ENCODE data around the gene HECTD4.

HECTD4 gene

GRCh38 chr12:112179916-112180315, 202.3 kb downstream of the HECTD4 start:
- Histone ChIP-seq H3K9ac (ENCODE audit: low read length) (no peak overlapping the region), H3K27ac (ENCODE audit: low read length) (no peak overlapping the region), H3K4me3 (ENCODE audit: low read length) (no peak overlapping the region), H3K9me3 (ENCODE audit: control insufficient read depth, low read depth, low read length) (no peaks in the 10 kb centered on the region), H3K4me1 (ENCODE audit: control insufficient read depth, low read depth, low read length) (peaks cover 17% of the 10 kb centered on the region), H3K27me3 (ENCODE audit: control insufficient read depth, insufficient read depth, low read length) (no peaks in the 10 kb centered on the region), H3K36me3 (ENCODE audit: control insufficient read depth, low read depth, low read length) (peaks cover 13% of the 10 kb centered on the region)

- Histone ChIP-seq H3K9ac (ENCODE audit: low read length) (no peak overlapping the region), H3K27me3 (ENCODE audit: control insufficient read depth, insufficient read depth, low read length) (no peaks in the 10 kb centered on the region), H3K4me1 (ENCODE audit: control insufficient read depth, low read depth, low read length) (peaks cover 17% of the 10 kb centered on the region), H3K36me3 (ENCODE audit: control insufficient read depth, low read depth, low read length) (peaks cover 9% of the 10 kb centered on the region), H3K4me3 (ENCODE audit: low read length) (no peak overlapping the region), H3K27ac (ENCODE audit: low read length) (no peak overlapping the region), H3K9me3 (ENCODE audit: control insufficient read depth, low read depth, low read length) (no peaks in the 10 kb centered on the region)
Observed at GRCh38 chr12:112179341-112179740, 202.9 kb downstream of the HECTD4 start.

GRCh38 chr12:112178796-112179195, 203.4 kb downstream of the HECTD4 start:
- H3K9me3 ChIP-seq (ENCODE audit: control insufficient read depth, low read depth, low read length) = no peaks in the 10 kb centered on the region
- no peak overlapping the region for H3K27ac ChIP-seq (ENCODE audit: low read length)
- peaks cover 16% of the 10 kb centered on the region for H3K4me1 ChIP-seq (ENCODE audit: control insufficient read depth, low read depth, low read length)
- H3K27me3 ChIP-seq (ENCODE audit: control insufficient read depth, insufficient read depth, low read length) = no peaks in the 10 kb centered on the region
- H3K36me3 ChIP-seq (ENCODE audit: control insufficient read depth, low read depth, low read length) = peaks cover 9% of the 10 kb centered on the region
- no peak overlapping the region for H3K9ac ChIP-seq (ENCODE audit: low read length)
- H3K4me3 ChIP-seq (ENCODE audit: low read length) = no peak overlapping the region

- H3K27me3 ChIP-seq (ENCODE audit: control insufficient read depth, insufficient read depth, low read length) = no peaks in the 10 kb centered on the region
- H3K27ac ChIP-seq (ENCODE audit: low read length) = no peak overlapping the region
- H3K9me3 ChIP-seq (ENCODE audit: control insufficient read depth, low read depth, low read length) = no peaks in the 10 kb centered on the region
- no peak overlapping the region for H3K9ac ChIP-seq (ENCODE audit: low read length)
- H3K36me3 ChIP-seq (ENCODE audit: control insufficient read depth, low read depth, low read length) = peaks cover 9% of the 10 kb centered on the region
- H3K4me1 ChIP-seq (ENCODE audit: control insufficient read depth, low read depth, low read length) = no peaks in the 10 kb centered on the region
- H3K4me3 ChIP-seq (ENCODE audit: low read length) = no peak overlapping the region
Observed at GRCh38 chr12:112176321-112177010, 205.8 kb downstream of the HECTD4 start.

- Histone ChIP-seq H3K36me3 (ENCODE audit: control insufficient read depth, low read depth, low read length) (peaks cover 12% of the 10 kb centered on the region), H3K4me3 (ENCODE audit: low read length) (no peak overlapping the region), H3K27ac (ENCODE audit: low read length) (no peak overlapping the region), H3K27me3 (ENCODE audit: control insufficient read depth, insufficient read depth, low read length) (no peaks in the 10 kb centered on the region), H3K9me3 (ENCODE audit: control insufficient read depth, low read depth, low read length) (no peaks in the 10 kb centered on the region), H3K4me1 (ENCODE audit: control insufficient read depth, low read depth, low read length) (no peaks in the 10 kb centered on the region), H3K9ac (ENCODE audit: low read length) (no peak overlapping the region)
Observed at GRCh38 chr12:112175361-112176155, 206.7 kb downstream of the HECTD4 start.

- Histone ChIP-seq H3K27me3 (ENCODE audit: control insufficient read depth, insufficient read depth, low read length) (no peaks in the 10 kb centered on the region), H3K9ac (ENCODE audit: low read length) (no peak overlapping the region), H3K4me3 (ENCODE audit: low read length) (no peak overlapping the region), H3K36me3 (ENCODE audit: control insufficient read depth, low read depth, low read length) (peaks cover 12% of the 10 kb centered on the region), H3K27ac (ENCODE audit: low read length) (no peak overlapping the region), H3K9me3 (ENCODE audit: control insufficient read depth, low read depth, low read length) (no peaks in the 10 kb centered on the region), H3K4me1 (ENCODE audit: control insufficient read depth, low read depth, low read length) (no peaks in the 10 kb centered on the region)
Observed at GRCh38 chr12:112172556-112173324, 209.5 kb downstream of the HECTD4 start.

GRCh38 chr12:112170971-112171596, 211.1 kb downstream of the HECTD4 start:
- no peak overlapping the region for H3K27ac ChIP-seq (ENCODE audit: low read length)
- no peak overlapping the region for H3K4me3 ChIP-seq (ENCODE audit: low read length)
- no peaks in the 10 kb centered on the region for H3K9me3 ChIP-seq (ENCODE audit: control insufficient read depth, low read depth, low read length)
- no peaks in the 10 kb centered on the region for H3K4me1 ChIP-seq (ENCODE audit: control insufficient read depth, low read depth, low read length)
- H3K36me3 ChIP-seq (ENCODE audit: control insufficient read depth, low read depth, low read length) = peaks cover 12% of the 10 kb centered on the region
- H3K9ac ChIP-seq (ENCODE audit: low read length) = no peak overlapping the region
- no peaks in the 10 kb centered on the region for H3K27me3 ChIP-seq (ENCODE audit: control insufficient read depth, insufficient read depth, low read length)

- no peak overlapping the region for H3K4me3 ChIP-seq (ENCODE audit: low read length)
- H3K9me3 ChIP-seq (ENCODE audit: control insufficient read depth, low read depth, low read length) = no peaks in the 10 kb centered on the region
- peaks cover 5% of the 10 kb centered on the region for H3K36me3 ChIP-seq (ENCODE audit: control insufficient read depth, low read depth, low read length)
- H3K9ac ChIP-seq (ENCODE audit: low read length) = no peak overlapping the region
- H3K27me3 ChIP-seq (ENCODE audit: control insufficient read depth, insufficient read depth, low read length) = no peaks in the 10 kb centered on the region
- H3K27ac ChIP-seq (ENCODE audit: low read length) = no peak overlapping the region
- no peaks in the 10 kb centered on the region for H3K4me1 ChIP-seq (ENCODE audit: control insufficient read depth, low read depth, low read length)
Observed at GRCh38 chr12:112170376-112170775, 211.9 kb downstream of the HECTD4 start.

GRCh38 chr12:112169966-112170365, 212.3 kb downstream of the HECTD4 start:
- Histone ChIP-seq H3K27me3 (ENCODE audit: control insufficient read depth, insufficient read depth, low read length) (no peaks in the 10 kb centered on the region), H3K4me1 (ENCODE audit: control insufficient read depth, low read depth, low read length) (no peaks in the 10 kb centered on the region), H3K36me3 (ENCODE audit: control insufficient read depth, low read depth, low read length) (peaks cover 3% of the 10 kb centered on the region), H3K4me3 (ENCODE audit: low read length) (no peak overlapping the region), H3K9ac (ENCODE audit: low read length) (no peak overlapping the region), H3K9me3 (ENCODE audit: control insufficient read depth, low read depth, low read length) (no peaks in the 10 kb centered on the region), H3K27ac (ENCODE audit: low read length) (no peak overlapping the region)

- Histone ChIP-seq H3K27me3 (ENCODE audit: control insufficient read depth, insufficient read depth, low read length) (no peaks in the 10 kb centered on the region), H3K36me3 (ENCODE audit: control insufficient read depth, low read depth, low read length) (peaks cover 3% of the 10 kb centered on the region), H3K4me1 (ENCODE audit: control insufficient read depth, low read depth, low read length) (no peaks in the 10 kb centered on the region), H3K9ac (ENCODE audit: low read length) (no peak overlapping the region), H3K4me3 (ENCODE audit: low read length) (no peak overlapping the region), H3K27ac (ENCODE audit: low read length) (no peak overlapping the region), H3K9me3 (ENCODE audit: control insufficient read depth, low read depth, low read length) (no peaks in the 10 kb centered on the region)
Observed at GRCh38 chr12:112169161-112169872, 212.9 kb downstream of the HECTD4 start.

GRCh38 chr12:112168561-112168971, 213.7 kb downstream of the HECTD4 start:
- no peaks in the 10 kb centered on the region for H3K4me1 ChIP-seq (ENCODE audit: control insufficient read depth, low read depth, low read length)
- no peak overlapping the region for H3K9ac ChIP-seq (ENCODE audit: low read length)
- no peak overlapping the region for H3K4me3 ChIP-seq (ENCODE audit: low read length)
- no peaks in the 10 kb centered on the region for H3K27me3 ChIP-seq (ENCODE audit: control insufficient read depth, insufficient read depth, low read length)
- H3K9me3 ChIP-seq (ENCODE audit: control insufficient read depth, low read depth, low read length) = no peaks in the 10 kb centered on the region
- peaks cover 3% of the 10 kb centered on the region for H3K36me3 ChIP-seq (ENCODE audit: control insufficient read depth, low read depth, low read length)
- no peak overlapping the region for H3K27ac ChIP-seq (ENCODE audit: low read length)
